B cell (primary cell): ENCODE results near the gene LGALS4. TPM values are rescaled to one million over a fixed set of nuclear protein-coding genes. Genes with fewer than 3 reads are reported as not detected.
A peak's percentile ranks its signal among the peaks of the same experiment; 100 is the strongest.
"Not testable (repeated sequence)": the region's sequence is repeated elsewhere in the genome, so short reads cannot be mapped to it uniquely, and the experiment has no call there.

Experiments
- ATAC-seq: fragments of 200-7000 bp; cut with Tn5 transposase; one replicate; pipeline ENCODE4 v1.10.0; 2021; ENCODE audit warnings: low read depth, mild to moderate bottlenecking, moderate number of reproducible peaks, moderate library complexity
- CTCF ChIA-PET: fragments of 350-600 bp; sonication (Branson Sonifier 250); formaldehyde crosslinking; loops from one replicate; lab custom pipeline; 2021; ENCODE audit warnings: antibody characterized with exemption, inconsistent platforms; lab: Charles Lee
- POLR2A ChIA-PET: fragments of 350-600 bp; sonication (Branson Sonifier 250); formaldehyde crosslinking; loops from one replicate; lab custom pipeline; 2021; ENCODE audit warnings: antibody characterized with exemption; lab: Charles Lee
- DNase-seq: peaks from one replicate; pipeline ENCODE4 v3.0.0; 2013
- H2AFZ ChIP-seq: 2 replicates; pipeline ENCODE4 v1.6.1; 2012; ENCODE audit warnings: mild to moderate bottlenecking, low read depth, low read length; ENCODE audit not compliant: insufficient read depth, poor library complexity, severe bottlenecking
- H3K27ac ChIP-seq, 2 donors: 1 replicate in 1 of 2; 2 replicates in 1 of 2; pipeline ENCODE4 v1.5.1; 2012 to 2013; ENCODE audit warnings: low read length in 2 of 2, mild to moderate bottlenecking in 2 of 2, moderate library complexity in 1 of 2
- H3K27me3 ChIP-seq, 4 experiments: fragments of 200-600 bp in 1 of 4; sonication (generic) in 1 of 4; replicated peaks in 1 of 4; 1 replicate in 2 of 4; 2 replicates in 2 of 4; pipeline versions ENCODE4 v1.6.1 to v1.7.0; 2013 to 2016; ENCODE audit warnings: low read length in 3 of 4, mild to moderate bottlenecking in 2 of 4, mixed read lengths in 1 of 4, moderate library complexity in 1 of 4; ENCODE audit not compliant: insufficient read depth in 4 of 4, control insufficient read depth in 3 of 4; ENCODE audit errors: control extremely low read depth in 1 of 4
- H3K36me3 ChIP-seq, 2 experiments: replicated peaks in 1 of 2; 1 replicate in 1 of 2; 2 replicates in 1 of 2; pipeline versions ENCODE4 v1.6.1 to v1.7.1; 2013; ENCODE audit warnings: low read length in 1 of 2; ENCODE audit not compliant: insufficient read depth in 2 of 2, control insufficient read depth in 1 of 2; ENCODE audit errors: control extremely low read depth in 1 of 2, extremely low read depth in 1 of 2
- H3K4me1 ChIP-seq, 2 donors: fragments of 200-600 bp in 1 of 2; sonication (generic) in 1 of 2; 1 replicate in 1 of 2; 2 replicates in 1 of 2; pipeline versions ENCODE4 v1.5.1 to v1.6.1; 2013 to 2017; ENCODE audit warnings: low read length in 2 of 2; ENCODE audit not compliant: control insufficient read depth in 2 of 2, insufficient read depth in 2 of 2
- H3K4me2 ChIP-seq: replicated peaks from 2 replicates; pipeline ENCODE3; 2012; ENCODE audit warnings: mild to moderate bottlenecking, low read depth, low read length; ENCODE audit not compliant: poor library complexity, severe bottlenecking
- H3K4me3 ChIP-seq, 5 experiments: fragments of 200-600 bp in 1 of 5; sonication (generic) in 1 of 5; 1 replicate in 3 of 5; 2 replicates in 2 of 5; pipeline versions ENCODE4 v1.5.1 to v1.7.0; 2011 to 2016; ENCODE audit warnings: low read length in 4 of 5, mild to moderate bottlenecking in 4 of 5, low read depth in 2 of 5, control low read depth in 1 of 5, moderate library complexity in 1 of 5; ENCODE audit not compliant: insufficient read depth in 1 of 5; ENCODE audit errors: control extremely low read depth in 1 of 5, extremely low read depth in 1 of 5
- H3K79me2 ChIP-seq: fragments of 200-600 bp; sonication (generic); one replicate; pipeline ENCODE4 v1.6.0; 2016; ENCODE audit warnings: low read length; ENCODE audit not compliant: control insufficient read depth, insufficient read depth
- H3K9ac ChIP-seq: fragments of 200-600 bp; sonication (generic); 2 replicates; pipeline ENCODE4 v1.6.1; 2017; ENCODE audit warnings: mild to moderate bottlenecking, low read length, moderate library complexity
- H3K9me3 ChIP-seq, 3 donors: one replicate each; pipeline versions ENCODE4 v1.6.1 to v1.7.1; 2013; ENCODE audit warnings: low read length in 2 of 3; ENCODE audit not compliant: control insufficient read depth in 2 of 3, insufficient read depth in 1 of 3; ENCODE audit errors: control extremely low read depth in 1 of 3
- H4K20me1 ChIP-seq: 2 replicates; pipeline ENCODE4 v1.6.0; 2012; ENCODE audit warnings: mild to moderate bottlenecking, low read length; ENCODE audit not compliant: insufficient read depth, control insufficient read depth, poor library complexity, severe bottlenecking
- H3K27ac Mint-ChIP-seq: one replicate; pipeline ENCODE4 v1.8.0; 2021; ENCODE audit warnings: mixed read lengths
- H3K27me3 Mint-ChIP-seq: one replicate; pipeline ENCODE4 v1.8.0; 2021; ENCODE audit warnings: mixed read lengths
- H3K4me1 Mint-ChIP-seq: one replicate; pipeline ENCODE4 v1.8.0; 2021; ENCODE audit warnings: mixed read lengths
- H3K4me3 Mint-ChIP-seq: one replicate; pipeline ENCODE4 v1.8.0; 2021; ENCODE audit warnings: mixed read lengths
- H3K9me3 Mint-ChIP-seq: one replicate; pipeline ENCODE4 v1.8.0; 2022; ENCODE audit warnings: mixed read lengths; ENCODE audit not compliant: insufficient read depth
- CTCF ChIP-seq: fragments of 200-600 bp; IDR thresholded peaks from one replicate; pipeline ENCODE4 v1.8.0; 2022; ENCODE audit warnings: antibody characterized with exemption, mild to moderate bottlenecking
- EZH2 ChIP-seq: IDR thresholded peaks from 2 replicates; pipeline ENCODE4 v1.6.1; 2012; ENCODE audit warnings: borderline replicate concordance, low read depth, mild to moderate bottlenecking, moderate library complexity, low read length; ENCODE audit not compliant: insufficient read depth, poor library complexity, severe bottlenecking
- WGBS: methylation state at CpG from one replicate; pipeline ENCODE4 v1.1.5; 2013; ENCODE audit warnings: missing lambda C conversion rate; ENCODE audit not compliant: insufficient coverage; 5-methylcytosine and 5-hydroxymethylcytosine counted together
- intact Hi-C: fragments of 100-400 bp; cut with micrococcal nuclease; formaldehyde crosslinking; loops from one replicate; pipeline ENCODE4 v1.10.0; 2022
- polyA plus RNA-seq: library from polyadenylated mRNA; depleted of rRNA; stranded (reverse); fragments of >200 nt; gene quantifications from 2 replicates; pipeline ENCODE4 v1.2.3, GENCODE V29; 2012
- total RNA-seq, 2 donors: library from RNA; stranded (reverse); fragments of 120-200 nt in 1 of 2; gene quantifications; 1 replicate in 1 of 2; 2 replicates in 1 of 2; pipeline versions ENCODE4 v1.2.3 to v1.2.4, GENCODE V29; 2013 to 2022

Gene LGALS4
- total and polyA plus RNA-seq, 2 donors (not counting 1 experiment from before 2014, with no cell fraction given), result 5.4 to 8.4 TPM

DNA sequence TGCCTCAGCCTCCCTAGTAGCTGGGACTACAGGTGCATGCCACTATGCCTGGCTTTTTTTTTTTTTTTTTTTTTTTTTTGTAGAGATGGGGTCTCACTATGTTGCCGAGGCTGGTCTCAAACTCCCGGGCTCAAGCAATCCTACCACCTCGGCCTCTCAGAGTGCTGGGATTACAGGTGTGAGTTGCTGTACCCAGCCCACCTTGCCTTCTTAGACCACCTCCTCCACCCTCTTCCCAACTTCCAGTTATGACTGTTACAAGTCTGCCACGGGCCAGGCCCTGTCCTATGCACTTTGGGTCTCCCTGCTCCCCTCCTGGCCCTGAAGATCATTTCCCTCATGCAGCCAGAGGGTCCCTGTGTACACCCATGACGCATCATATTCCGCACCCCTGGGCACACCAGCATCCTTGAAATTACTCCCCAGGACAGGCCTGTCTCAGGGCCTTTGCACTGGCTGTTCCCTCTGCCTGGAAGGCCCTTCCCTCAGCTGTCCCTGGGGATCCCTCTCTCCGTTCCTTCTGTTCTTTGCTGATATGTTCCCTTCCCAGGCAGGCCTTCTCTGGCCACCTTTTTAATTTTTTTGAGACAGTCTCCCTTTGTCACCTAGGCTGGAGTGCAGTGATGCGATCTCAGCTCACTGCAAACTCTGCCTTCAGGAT, 3.0 kb downstream of the LGALS4 start:
- H3K79me2 ChIP-seq, result no peaks in the 10 kb centered on the region
- no peak overlapping the region for H3K4me3 ChIP-seq
- no peak overlapping the region for H3K4me2 ChIP-seq
- H3K27ac ChIP-seq, result no peak overlapping the region
- no peak overlapping the region for H3K9ac ChIP-seq
- ChIA-PET POLR2A (no interaction called here), CTCF (no interaction called here)
- WGBS, result 94% methylated on average over 4 of the region's 8 CpGs
- no peak overlapping the region for H3K4me3 Mint-ChIP-seq
- DNase-seq (no peak), ATAC-seq (no peak)
- H3K9me3 ChIP-seq, result no peaks in the 10 kb centered on the region
- H3K27me3 ChIP-seq, result no peaks in the 10 kb centered on the region
- no peaks in the 10 kb centered on the region for H3K36me3 ChIP-seq
- H3K27ac Mint-ChIP-seq, result no peak overlapping the region
- H3K4me1 Mint-ChIP-seq, result peaks cover 9% of the 10 kb centered on the region
- H3K27me3 Mint-ChIP-seq, result no peaks in the 10 kb centered on the region
- H4K20me1 ChIP-seq, result no peaks in the 10 kb centered on the region
- no peak for TF ChIP-seq EZH2
- no peak for TF ChIP-seq CTCF
- intact Hi-C loops, result no loop called here
- peaks cover 3 to 7% of the 10 kb centered on the region in 2 donors for H3K4me1 ChIP-seq
- no peak overlapping the region for H2AFZ ChIP-seq
- H3K9me3 Mint-ChIP-seq, result no peaks in the 10 kb centered on the region

GRCh38 chr19:38808741-38809140, 4.0 kb downstream of the LGALS4 start:
- Histone ChIP-seq H3K79me2 (no peaks in the 10 kb centered on the region), H3K9ac (no peak overlapping the region), H4K20me1 (no peaks in the 10 kb centered on the region), H3K9me3 (no peaks in the 10 kb centered on the region), H3K4me1 (peaks cover 3 to 7% of the 10 kb centered on the region in 2 donors), H2AFZ (no peak overlapping the region), H3K4me2 (no peak overlapping the region), H3K27me3 (no peaks in the 10 kb centered on the region), H3K4me3 (no peak overlapping the region), H3K27ac (no peak overlapping the region), H3K36me3 (no peaks in the 10 kb centered on the region)
- DNase-seq, result no peak
- POLR2A ChIA-PET, result no interaction called here
- intact Hi-C loops, result no loop called here
- Mint-ChIP-seq H3K27ac (no peak overlapping the region), H3K4me1 (peaks cover 9% of the 10 kb centered on the region), H3K4me3 (no peak overlapping the region), H3K27me3 (no peaks in the 10 kb centered on the region), H3K9me3 (no peaks in the 10 kb centered on the region)
- CTCF ChIA-PET, result interaction anchor here (0.6 to 0.7 kb wide), 2 partner anchors 21 to 169 kb away, joined by 3 to 6 read pairs; no protein-coding TSS in a partner anchor
- whole genome bisulfite sequencing, result 94% methylated on average over 16 of the region's 17 CpGs
- no peak for ATAC-seq
- TF ChIP-seq CTCF (no peak), EZH2 (no peak)

DNA sequence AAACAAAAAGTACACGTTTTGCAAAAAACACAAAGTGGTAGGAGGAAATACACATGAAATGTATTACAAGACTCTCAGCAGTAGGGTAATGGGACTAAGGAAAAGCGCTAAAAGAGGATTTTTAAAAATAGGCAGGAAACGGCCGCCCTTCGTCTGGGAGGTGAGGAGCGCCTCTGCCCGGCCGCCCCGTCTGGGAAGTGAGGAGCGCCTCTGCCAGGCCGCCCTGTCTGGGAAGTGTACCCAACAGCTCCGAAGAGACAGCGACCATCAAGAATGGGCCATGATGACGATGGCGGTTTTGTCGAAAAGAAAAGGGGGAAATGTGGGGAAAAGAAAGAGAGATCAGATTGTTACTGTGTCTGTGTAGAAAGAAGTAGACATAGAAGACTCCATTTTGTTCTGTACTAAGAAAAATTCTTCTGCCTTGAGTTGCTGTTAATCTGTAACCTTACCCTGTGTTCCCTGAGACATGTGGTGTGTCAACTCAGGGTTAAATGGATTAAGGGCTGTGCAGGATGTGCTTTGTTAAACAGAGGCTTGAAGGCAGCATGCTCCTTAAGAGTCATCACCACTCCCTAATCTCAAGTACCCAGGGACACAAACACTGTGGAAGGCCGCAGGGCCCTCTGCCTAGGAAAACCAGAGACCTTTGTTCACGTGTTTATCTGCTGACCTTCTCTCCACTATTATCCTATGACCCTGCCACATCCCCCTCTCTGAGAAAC, 5.2 kb downstream of the LGALS4 start:
- H3K4me1 ChIP-seq, H4K20me1 ChIP-seq, H2AFZ ChIP-seq, ATAC-seq, H3K4me3 Mint-ChIP-seq, H3K27me3 ChIP-seq, CTCF ChIA-PET, H3K4me1 Mint-ChIP-seq, intact Hi-C loops, H3K79me2 ChIP-seq, H3K36me3 ChIP-seq, H3K9me3 ChIP-seq, H3K9ac ChIP-seq, H3K9me3 Mint-ChIP-seq, H3K27ac ChIP-seq, DNase-seq, H3K27me3 Mint-ChIP-seq, H3K4me2 ChIP-seq, H3K4me3 ChIP-seq: not testable (repeated sequence)
- peak overlapping the region; percentile 15 for H3K27ac Mint-ChIP-seq
- POLR2A ChIA-PET, result interaction anchor here (0.6 kb wide), 1 partner anchor 13 kb away, joined by 3 read pairs; no protein-coding TSS in a partner anchor
- WGBS, result no CpG with 5 or more reads among the region's 18 CpGs
